Measurements from ENCODE around the gene PCNX3.
A peak's percentile ranks its signal among the peaks of the same experiment; 100 is the strongest.

PCNX3 gene

GRCh38 chr11:65576232-65576866, 39.2 kb upstream of the PCNX3 start:
- ChIA-PET CTCF (interaction anchor here (1.0 to 5.3 kb wide), 7 partner anchors 10 to 46 kb away, joined by 3 to 60 read pairs (median 9); partner anchors contain the start of gene KCNK7), POLR2A (interaction anchor here (0.7 to 2.8 kb wide), 7 partner anchors 11 to 153 kb away, joined by 3 to 18 read pairs (median 4); partner anchors contain the start of genes NEAT1 and SIPA1)
- peak overlapping the region; percentile 68 for H3K4me3 ChIP-seq (ENCODE audit: low read depth, low read length)
- DNase-seq (ENCODE audit: low read depth, low spot score): no peak
- no peak for TF ChIP-seq CTCF (IDR thresholded peaks at IDR 0.05; ENCODE audit: insufficient read depth, low read length, missing control alignments)

DNA sequence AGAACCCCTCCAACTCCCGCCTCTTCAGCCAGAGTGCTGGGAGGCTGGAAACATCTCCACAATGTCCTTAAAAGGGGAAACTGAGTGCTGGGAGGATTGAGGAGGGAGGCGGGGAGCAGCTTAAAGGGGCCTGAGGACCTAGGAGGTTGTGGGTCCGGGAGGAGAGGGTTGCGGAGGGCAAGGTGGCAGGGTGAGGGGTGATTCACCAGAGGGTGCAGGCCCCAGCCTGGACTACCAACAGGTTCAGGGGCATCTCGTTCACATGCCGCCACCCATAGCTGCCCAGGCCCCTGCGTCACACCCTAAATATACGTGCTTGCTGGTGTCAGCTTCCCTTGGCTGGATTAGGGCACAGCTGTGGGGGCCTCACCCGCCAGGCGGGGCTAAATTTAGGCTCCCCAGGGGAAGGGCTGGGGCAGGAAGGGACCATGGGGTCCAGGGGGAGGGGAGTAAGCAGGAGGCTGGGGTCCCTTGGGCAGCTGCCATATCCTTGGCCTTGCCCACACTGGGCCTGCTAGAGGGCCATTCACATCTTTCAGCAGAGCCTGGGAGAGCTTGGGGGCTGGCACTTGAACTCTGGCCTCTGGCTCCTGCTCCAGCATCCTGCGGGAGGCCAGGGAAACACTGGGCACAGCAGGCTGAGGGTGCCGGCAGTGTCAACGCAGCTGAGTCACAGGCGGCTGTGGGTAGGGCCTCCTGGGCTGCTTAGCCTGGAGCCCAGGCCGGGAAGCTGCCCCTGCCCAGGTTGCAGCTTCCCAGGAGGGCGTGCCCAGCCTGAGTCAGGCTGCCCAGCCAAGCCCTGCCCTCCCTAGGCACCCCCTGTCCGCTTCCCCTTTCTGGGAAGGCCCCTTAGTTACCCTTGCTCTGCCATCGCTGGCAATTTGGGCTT, 38.5 kb upstream of the PCNX3 start:
- DNase-seq (ENCODE audit: low read depth, low spot score): no peak
- TF ChIP-seq CTCF (IDR thresholded peaks at IDR 0.05; ENCODE audit: insufficient read depth, low read length, missing control alignments): no peak
- peak overlapping the region; percentile 68 for H3K4me3 ChIP-seq (ENCODE audit: low read depth, low read length)
- CTCF ChIA-PET: interaction anchor here (0.9 to 5.3 kb wide), 9 partner anchors 9 to 56 kb away, joined by 3 to 60 read pairs (median 5); partner anchors contain the start of gene KCNK7
- POLR2A ChIA-PET: interaction anchor here (0.7 to 2.8 kb wide), 6 partner anchors 10 to 154 kb away, joined by 3 to 18 read pairs (median 5); partner anchors contain the start of genes NEAT1 and SIPA1

DNA sequence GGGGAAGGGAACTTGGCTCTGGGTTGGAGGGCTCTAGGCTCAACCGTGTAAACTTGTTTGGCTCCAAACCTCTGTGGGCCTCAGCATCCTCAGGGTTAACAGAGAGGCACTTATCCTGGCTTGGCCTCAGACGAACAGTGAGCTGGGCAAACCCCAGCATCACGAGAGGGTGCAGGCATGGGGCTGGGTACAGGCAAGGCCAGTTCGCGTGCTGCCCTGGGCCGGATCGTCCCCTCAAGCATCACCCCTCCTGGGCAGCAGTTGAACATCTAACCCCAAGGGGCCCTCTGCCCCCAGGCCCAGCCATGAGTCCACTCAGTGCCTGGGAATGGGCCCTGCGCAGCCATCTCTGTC, 37.8 kb upstream of the PCNX3 start:
- H3K4me3 ChIP-seq (ENCODE audit: low read depth, low read length): peak overlapping the region; percentile 68; the same call in 1 of the 2 replicates
- ChIA-PET CTCF (interaction anchor here (0.9 to 5.3 kb wide), 5 partner anchors 9 to 56 kb away, joined by 3 to 60 read pairs (median 34); partner anchors contain the start of gene KCNK7), POLR2A (interaction anchor here (0.9 to 2.8 kb wide), 3 partner anchors 9 to 100 kb away, joined by 3 to 18 read pairs (median 10); no protein-coding TSS in a partner anchor)
- no peak for TF ChIP-seq CTCF (IDR thresholded peaks at IDR 0.05; ENCODE audit: insufficient read depth, low read length, missing control alignments)
- no peak for DNase-seq (ENCODE audit: low read depth, low spot score)

DNA sequence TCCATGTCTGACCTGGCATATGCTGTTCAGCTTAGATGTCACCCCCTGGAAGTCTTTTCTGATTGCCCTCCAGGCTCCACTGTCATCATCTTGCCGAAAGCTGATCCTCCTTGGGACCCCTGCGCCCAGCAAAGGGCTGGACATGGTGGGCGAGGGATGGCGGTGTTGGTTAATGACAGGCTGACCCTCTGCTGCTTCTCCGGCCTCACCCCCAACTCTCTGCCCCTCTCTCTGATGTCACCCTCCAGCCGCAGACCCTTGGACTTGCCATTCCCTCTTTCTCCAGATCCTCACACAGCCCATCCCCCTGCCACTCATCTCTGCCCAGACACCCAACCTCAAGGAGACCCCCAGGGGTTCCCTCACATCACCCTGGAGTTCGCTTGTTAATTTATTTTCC, 37.4 kb upstream of the PCNX3 start:
- no peak overlapping the region for H3K4me3 ChIP-seq (ENCODE audit: low read depth, low read length)
- ChIA-PET POLR2A (interaction anchor here (0.5 to 2.8 kb wide), 3 partner anchors 9 to 61 kb away, joined by 3 to 18 read pairs (median 4); partner anchors contain the start of gene KCNK7), CTCF (interaction anchor here (3.9 to 5.3 kb wide), 3 partner anchors 8 to 37 kb away, joined by 34 to 60 read pairs (median 46); partner anchors contain the start of gene KCNK7)
- DNase-seq (ENCODE audit: low read depth, low spot score): no peak
- no peak for TF ChIP-seq CTCF (IDR thresholded peaks at IDR 0.05; ENCODE audit: insufficient read depth, low read length, missing control alignments)

DNA sequence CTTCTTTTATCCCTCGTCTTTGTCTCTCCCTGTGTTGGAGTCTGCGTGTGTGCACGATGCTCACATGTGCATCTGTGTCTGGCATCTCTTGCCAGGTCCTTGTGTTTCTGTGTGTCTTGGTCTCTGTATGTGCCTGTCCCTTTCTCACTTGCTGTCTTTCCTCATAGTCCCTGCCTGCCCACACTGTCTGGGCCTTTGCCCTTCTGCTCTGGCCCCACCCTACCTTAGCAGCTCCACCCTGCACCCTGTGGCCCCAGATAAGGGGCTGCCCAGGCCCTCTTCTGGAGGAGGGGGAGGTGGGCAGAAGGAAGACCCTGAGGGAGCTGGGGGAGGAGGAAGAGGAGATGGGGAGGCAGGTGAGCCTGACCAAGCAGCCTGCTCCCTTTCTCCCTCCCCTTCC, 36.9 kb upstream of the PCNX3 start:
- ChIA-PET CTCF (interaction anchor here (0.7 to 5.3 kb wide), 3 partner anchors 9 to 37 kb away, joined by 5 to 60 read pairs (median 34); partner anchors contain the start of gene KCNK7), POLR2A (interaction anchor here (0.5 to 0.8 kb wide), 2 partner anchors 17 to 60 kb away, joined by 3 to 4 read pairs; partner anchors contain the start of gene KCNK7)
- DNase-seq (ENCODE audit: low read depth, low spot score): no peak
- no peak overlapping the region for H3K4me3 ChIP-seq (ENCODE audit: low read depth, low read length)
- TF ChIP-seq CTCF (IDR thresholded peaks at IDR 0.05; ENCODE audit: insufficient read depth, low read length, missing control alignments): no peak

All from AG04449 (cell line).